ENCODE data around the gene PUM1. TPM values are rescaled to one million over a fixed set of nuclear protein-coding genes. Genes with fewer than 3 reads are reported as not detected.

Gene PUM1
- total RNA-seq, 4 donors from 2014 or later: 118 to 191 (median 132) TPM

DNA sequence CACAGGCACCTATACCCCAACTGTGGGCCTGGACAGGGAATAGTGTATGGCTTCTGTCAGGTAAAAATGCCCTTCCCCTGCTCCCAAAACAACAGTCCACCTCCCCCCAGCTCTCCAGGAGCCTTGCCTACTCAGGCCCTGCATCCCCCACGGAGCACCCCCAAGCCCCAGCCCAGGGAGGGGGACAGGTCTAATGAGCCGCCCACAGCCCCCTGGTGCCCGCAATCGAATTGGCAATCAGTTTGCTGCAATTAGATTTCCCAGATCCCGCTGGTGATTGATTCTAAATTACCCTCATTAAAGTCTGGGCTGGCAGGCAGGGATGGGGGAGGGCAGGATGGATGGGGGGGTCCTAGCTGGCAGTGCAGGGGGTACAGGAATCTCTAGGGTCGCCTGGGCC, 165.0 kb downstream of the PUM1 start:
- no peak for DNase-seq
- Histone ChIP-seq H3K36me3 (no peaks in the 10 kb centered on the region), H3K9me3 (no peaks in the 10 kb centered on the region), H3K4me3 (replicated peaks in 1 of 3) (no peak overlapping the region), H3K27me3 (no peaks in the 10 kb centered on the region), H3K4me1 (peaks cover 7 to 10% of the 10 kb centered on the region in 2 donors), H3K27ac (no peak overlapping the region)
- intact Hi-C loops (cut with DNase I): no loop called here
- WGBS, 2 donors: 86 to 92% methylated on average over 6 of the region's 6 CpGs
- TF ChIP-seq CTCF (IDR thresholded peaks at IDR 0.05): no peak

GRCh38 chr1:30899577-30900389, 165.7 kb downstream of the PUM1 start:
- Histone ChIP-seq H3K4me3 (replicated peaks in 1 of 3) (no peak overlapping the region), H3K27me3 (no peaks in the 10 kb centered on the region), H3K4me1 (peaks cover 7 to 10% of the 10 kb centered on the region in 2 donors), H3K36me3 (no peaks in the 10 kb centered on the region), H3K9me3 (no peaks in the 10 kb centered on the region), H3K27ac (no peak overlapping the region)
- no peak for DNase-seq
- intact Hi-C loops (cut with DNase I): no loop called here
- TF ChIP-seq POLR2A (IDR thresholded peaks at IDR 0.05) (no peak), CTCF (IDR thresholded peaks at IDR 0.05) (no peak)
- 84 to 86% methylated on average over 13 of the region's 13 CpGs for WGBS, 2 donors

GRCh38 chr1:30898031-30898815, 167.3 kb downstream of the PUM1 start:
- WGBS, 2 donors: 95 to 99% methylated on average over 6 to 10 of the region's 10 CpGs
- TF ChIP-seq CTCF (IDR thresholded peaks at IDR 0.05) (no peak), POLR2A (IDR thresholded peaks at IDR 0.05) (no peak)
- Histone ChIP-seq H3K36me3 (no peaks in the 10 kb centered on the region), H3K4me3 (replicated peaks in 1 of 3) (no peak overlapping the region), H3K27me3 (no peaks in the 10 kb centered on the region), H3K9me3 (no peaks in the 10 kb centered on the region), H3K27ac (no peak overlapping the region), H3K4me1 (peaks cover 7 to 10% of the 10 kb centered on the region in 2 donors)
- DNase-seq: no peak
- intact Hi-C loops (cut with DNase I): no loop called here

GRCh38 chr1:30896905-30897304, 168.6 kb downstream of the PUM1 start:
- Histone ChIP-seq H3K36me3 (no peaks in the 10 kb centered on the region), H3K27me3 (no peaks in the 10 kb centered on the region), H3K9me3 (no peaks in the 10 kb centered on the region), H3K4me1 (peaks cover 2 to 3% of the 10 kb centered on the region in 2 donors), H3K27ac (no peak overlapping the region), H3K4me3 (replicated peaks in 1 of 3) (no peak overlapping the region)
- no peak for DNase-seq
- TF ChIP-seq POLR2A (IDR thresholded peaks at IDR 0.05) (no peak), CTCF (IDR thresholded peaks at IDR 0.05) (no peak)
- 93% methylated on average over 2 of the region's 2 CpGs for WGBS, 2 donors
- intact Hi-C loops (cut with DNase I): no loop called here

Data from thyroid gland (tissue), 4 donors.